ENCODE data around the gene PHACTR1. TPM values are rescaled to one million over a fixed set of nuclear protein-coding genes. Genes with fewer than 3 reads are reported as not detected.
"Not testable (repeated sequence)": the region's sequence is repeated elsewhere in the genome, so short reads cannot be mapped to it uniquely, and the experiment has no call there.

The PHACTR1 gene
- total RNA-seq, 2 donors from 2014 or later: 6.0 to 12.9 TPM

DNA sequence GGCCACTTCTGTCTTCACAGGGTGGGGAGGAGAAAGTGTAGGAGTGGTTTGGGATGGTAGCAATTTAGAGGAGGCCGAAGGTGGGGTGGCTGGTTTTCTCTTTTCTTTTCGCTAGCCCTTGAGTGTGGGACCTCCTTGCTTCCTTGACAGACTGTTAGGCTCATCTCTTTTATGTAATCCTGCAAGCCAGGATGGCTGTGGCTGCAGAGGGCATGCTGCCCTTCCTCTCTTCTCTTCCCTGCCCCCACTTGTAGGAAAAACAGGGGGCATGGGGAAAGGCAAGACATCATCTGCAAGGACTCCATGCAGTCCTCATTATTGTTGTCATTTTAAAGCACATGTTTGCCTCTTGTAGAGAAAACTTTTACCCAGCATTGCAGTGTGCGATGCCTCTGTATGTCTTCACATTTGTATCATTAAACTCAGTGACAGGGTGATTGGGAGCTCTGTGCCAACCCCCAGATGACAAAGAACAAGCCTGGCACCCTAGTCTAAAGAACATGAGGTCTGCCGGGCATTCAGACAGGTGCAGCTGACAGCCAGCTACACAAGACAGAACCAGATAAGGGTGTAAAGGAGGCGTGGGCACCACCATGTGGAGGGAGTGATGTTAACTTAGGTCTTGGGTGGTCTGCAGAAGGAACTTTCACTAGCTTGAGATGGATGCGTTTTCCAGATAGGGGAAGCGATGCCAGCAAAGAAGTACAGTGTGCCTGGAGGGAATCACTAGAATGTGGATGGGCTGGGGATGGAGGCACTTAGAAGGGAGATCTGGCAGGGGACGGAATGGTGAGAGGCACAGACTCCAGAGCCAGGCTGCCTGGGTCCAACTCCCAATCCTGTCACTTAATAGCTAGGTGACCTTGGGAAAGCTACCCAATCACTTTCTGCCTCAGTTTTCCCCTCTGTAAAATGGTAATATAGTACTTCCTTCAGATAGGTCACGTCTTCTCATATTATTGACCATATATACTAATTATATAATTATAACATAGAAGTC lies 404.2 kb downstream of the PHACTR1 start:
- Histone ChIP-seq H3K4me1 (peaks cover 48% of the 10 kb centered on the region), H3K4me3 (no peak overlapping the region), H3K36me3 (replicated peaks in 1 of 2; ENCODE audit: insufficient read depth in 1 of 2, low read depth in 2 of 2) (no peaks in the 10 kb centered on the region), H3K27ac (peak overlapping the region in 3 of 4 donors; percentile 61 to 69 (median 69)), H3K27me3 (no peaks in the 10 kb centered on the region), H3K9me3 (no peaks in the 10 kb centered on the region)
- DNase-seq: peak; percentile 81 to 94 (median 88)
- 42 to 52% methylated on average over 9 of the region's 9 CpGs for WGBS, 2 donors
- intact Hi-C loops (cut with DNase I): no loop called here
- ATAC-seq: peak; percentile 95
- TF ChIP-seq POLR2A (IDR thresholded peaks at IDR 0.05): no peak
- TF ChIP-seq, protein P1, sequence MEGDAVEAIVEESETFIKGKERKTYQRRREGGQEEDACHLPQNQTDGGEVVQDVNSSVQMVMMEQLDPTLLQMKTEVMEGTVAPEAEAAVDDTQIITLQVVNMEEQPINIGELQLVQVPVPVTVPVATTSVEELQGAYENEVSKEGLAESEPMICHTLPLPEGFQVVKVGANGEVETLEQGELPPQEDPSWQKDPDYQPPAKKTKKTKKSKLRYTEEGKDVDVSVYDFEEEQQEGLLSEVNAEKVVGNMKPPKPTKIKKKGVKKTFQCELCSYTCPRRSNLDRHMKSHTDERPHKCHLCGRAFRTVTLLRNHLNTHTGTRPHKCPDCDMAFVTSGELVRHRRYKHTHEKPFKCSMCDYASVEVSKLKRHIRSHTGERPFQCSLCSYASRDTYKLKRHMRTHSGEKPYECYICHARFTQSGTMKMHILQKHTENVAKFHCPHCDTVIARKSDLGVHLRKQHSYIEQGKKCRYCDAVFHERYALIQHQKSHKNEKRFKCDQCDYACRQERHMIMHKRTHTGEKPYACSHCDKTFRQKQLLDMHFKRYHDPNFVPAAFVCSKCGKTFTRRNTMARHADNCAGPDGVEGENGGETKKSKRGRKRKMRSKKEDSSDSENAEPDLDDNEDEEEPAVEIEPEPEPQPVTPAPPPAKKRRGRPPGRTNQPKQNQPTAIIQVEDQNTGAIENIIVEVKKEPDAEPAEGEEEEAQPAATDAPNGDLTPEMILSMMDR (IDR thresholded peaks at IDR 0.05): peak in 4 of 7 experiments; percentile 55 to 79 (median 69)

DNA sequence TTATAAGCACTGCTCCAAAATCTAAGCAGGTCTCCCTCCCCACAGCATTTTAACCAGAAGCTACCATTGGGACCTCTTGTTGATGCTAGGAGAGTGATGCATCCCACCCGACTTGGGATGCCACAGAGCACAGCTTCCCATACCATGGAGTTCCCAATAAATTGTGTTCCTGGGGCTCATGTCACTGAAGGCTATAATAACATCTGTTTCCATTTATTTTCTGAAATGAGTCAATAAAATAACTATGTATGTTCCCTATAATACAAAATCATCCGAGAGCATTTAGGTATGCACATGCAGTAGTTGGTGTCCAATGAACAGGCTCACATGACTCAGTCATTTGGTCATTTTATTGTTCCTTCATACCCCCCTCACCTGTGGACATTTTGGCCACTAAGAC lies 407.6 kb downstream of the PHACTR1 start:
- intact Hi-C loops (cut with DNase I): no loop called here
- no peak for ATAC-seq
- WGBS, 2 donors: 80 to 82% methylated on average over 2 of the region's 2 CpGs

DNA sequence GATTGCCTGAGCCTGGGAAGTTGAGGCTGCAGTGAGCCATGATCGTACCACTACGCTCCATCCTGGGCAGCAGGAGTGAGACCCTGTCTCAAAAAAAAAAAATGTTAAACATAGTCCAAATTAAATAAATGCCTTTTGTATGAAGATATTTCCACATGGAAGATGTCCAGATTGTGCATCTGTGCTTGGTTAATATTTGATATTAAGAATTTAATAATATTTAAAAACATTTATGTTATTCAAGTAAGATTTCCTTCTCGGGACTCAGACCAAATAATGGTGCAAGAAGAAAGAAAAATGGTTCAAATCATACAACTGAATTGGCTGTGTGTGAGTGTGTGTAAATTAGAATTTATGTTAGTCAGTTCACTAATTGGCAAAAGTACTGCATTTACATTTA lies 409.3 kb downstream of the PHACTR1 start:
- TF ChIP-seq, protein P1 (IDR thresholded peaks at IDR 0.05): no peak
- TF ChIP-seq POLR2A (IDR thresholded peaks at IDR 0.05): no peak
- H3K27ac ChIP-seq: no peak overlapping the region
- no peaks in the 10 kb centered on the region for H3K9me3 ChIP-seq
- peaks cover 25% of the 10 kb centered on the region for H3K4me1 ChIP-seq
- no peak for ATAC-seq
- intact Hi-C loops (cut with DNase I): no loop called here
- no peak overlapping the region for H3K4me3 ChIP-seq
- WGBS, 2 donors: 87 to 89% methylated on average over 3 of the region's 3 CpGs
- H3K36me3 ChIP-seq (replicated peaks in 1 of 2; ENCODE audit: insufficient read depth in 1 of 2, low read depth in 2 of 2): no peaks in the 10 kb centered on the region
- no peak for DNase-seq
- H3K27me3 ChIP-seq: no peaks in the 10 kb centered on the region

More for the DNA sequence above, 407.6 kb downstream of the PHACTR1 start:
- Histone ChIP-seq H3K9me3 (no peaks in the 10 kb centered on the region), H3K4me1 (peaks cover 42% of the 10 kb centered on the region), H3K36me3 (replicated peaks in 1 of 2; ENCODE audit: insufficient read depth in 1 of 2, low read depth in 2 of 2) (no peaks in the 10 kb centered on the region), H3K4me3 (no peak overlapping the region), H3K27ac (no peak overlapping the region), H3K27me3 (no peaks in the 10 kb centered on the region)
- TF ChIP-seq POLR2A (IDR thresholded peaks at IDR 0.05): no peak
- TF ChIP-seq, protein P1 (IDR thresholded peaks at IDR 0.05): no peak
- no peak for DNase-seq

DNA sequence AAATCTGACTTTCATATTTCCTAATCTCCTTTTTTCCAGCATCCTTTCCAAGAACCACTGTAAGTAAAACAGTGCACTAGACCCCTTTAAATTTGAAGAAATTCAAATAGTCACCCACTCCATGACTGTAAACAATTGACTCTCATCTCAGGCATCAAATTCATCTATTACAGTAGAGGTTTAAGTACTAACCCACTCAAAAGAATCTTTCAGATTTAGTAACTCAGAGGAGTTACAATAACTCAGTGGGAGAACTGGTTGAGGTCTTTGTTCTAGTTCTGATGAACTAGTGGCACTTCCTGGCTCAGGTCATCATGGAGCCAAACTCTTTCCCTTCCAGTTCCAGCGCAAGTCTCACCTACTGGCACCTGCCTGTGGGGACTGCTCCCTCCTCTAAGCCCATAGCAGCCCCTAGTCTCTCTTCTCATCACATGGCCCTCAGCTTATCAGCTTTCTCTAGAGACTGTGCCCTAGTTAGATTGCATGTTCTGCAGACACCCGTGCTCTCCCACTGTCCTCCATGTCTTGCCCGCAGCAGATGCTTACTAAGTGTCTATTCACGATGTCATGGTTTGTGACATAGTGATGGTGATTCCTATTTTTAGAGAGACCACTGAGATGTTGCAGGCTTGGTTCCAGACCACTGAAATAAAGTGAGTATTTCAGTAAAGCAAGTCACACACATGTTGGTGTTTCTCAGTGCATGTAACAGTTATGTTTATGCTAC lies 415.5 kb downstream of the PHACTR1 start:
- WGBS, 2 donors: 88 to 98% methylated on average over 4 of the region's 4 CpGs
- Histone ChIP-seq H3K4me1 (no peaks in the 10 kb centered on the region), H3K27ac (no peak overlapping the region), H3K27me3 (no peaks in the 10 kb centered on the region), H3K4me3 (no peak overlapping the region), H3K36me3 (replicated peaks in 1 of 2; ENCODE audit: insufficient read depth in 1 of 2, low read depth in 2 of 2) (no peaks in the 10 kb centered on the region), H3K9me3 (no peaks in the 10 kb centered on the region)
- DNase-seq (no peak), ATAC-seq (no peak)
- intact Hi-C loops (cut with DNase I): no loop called here
- no peak for TF ChIP-seq POLR2A (IDR thresholded peaks at IDR 0.05)
- TF ChIP-seq, protein P1 (IDR thresholded peaks at IDR 0.05): no peak

DNA sequence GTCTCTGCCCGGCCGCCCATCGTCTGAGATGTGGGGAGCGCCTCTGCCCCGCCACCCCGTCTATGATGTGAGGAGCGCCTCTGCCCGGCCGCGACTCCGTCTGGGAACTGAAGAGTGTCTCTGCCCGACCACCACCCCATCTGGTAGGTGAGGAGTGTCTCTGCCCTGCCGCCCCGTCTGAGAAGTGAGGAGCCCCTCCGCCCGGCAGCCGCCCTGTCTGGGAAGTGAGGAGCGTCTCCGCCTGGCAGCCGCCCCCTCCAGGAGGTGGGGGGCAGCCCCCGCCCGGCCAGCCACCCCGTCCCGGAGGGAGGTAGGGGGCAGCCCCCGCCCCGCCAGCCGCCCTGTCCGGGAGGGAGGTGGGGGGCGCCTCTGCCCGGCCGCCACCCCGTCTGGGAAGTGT lies 417.3 kb downstream of the PHACTR1 start:
- intact Hi-C loops (cut with DNase I); H3K27ac ChIP-seq; DNase-seq; H3K4me1 ChIP-seq; H3K36me3 ChIP-seq (replicated peaks in 1 of 2; ENCODE audit: insufficient read depth in 1 of 2, low read depth in 2 of 2); ATAC-seq; H3K4me3 ChIP-seq; H3K27me3 ChIP-seq; H3K9me3 ChIP-seq: not testable (repeated sequence)
- 88 to 93% methylated on average over 8 to 19 of the region's 32 CpGs for WGBS, 2 donors
